Adrenal gland (tissue), 5 donors: ENCODE data around the gene PPP3R2.

Experiments used
- POLR2A ChIP-seq, 2 donors: fragments of 450-650 bp; IDR thresholded peaks; one replicate each; pipeline ENCODE4 v1.6.1; 2017; ENCODE audit warnings: antibody characterized with exemption in 2 of 2, mild to moderate bottlenecking in 2 of 2, moderate library complexity in 1 of 2
- TF ChIP-seq, protein P1 (sequence below), 6 experiments: fragments of 450-650 bp in 4 of 6; fragments of 200-600 bp in 2 of 6; sonication (generic) in 1 of 6; IDR thresholded peaks; 1 replicate in 5 of 6; 2 replicates in 1 of 6; pipeline versions ENCODE4 v1.5.1 to v1.8.0; 2016 to 2021; ENCODE audit warnings: antibody characterized with exemption in 6 of 6, mild to moderate bottlenecking in 2 of 6, moderate library complexity in 1 of 6
- donor health status: DM: no; HTN: no; CAD: no.

DNA sequence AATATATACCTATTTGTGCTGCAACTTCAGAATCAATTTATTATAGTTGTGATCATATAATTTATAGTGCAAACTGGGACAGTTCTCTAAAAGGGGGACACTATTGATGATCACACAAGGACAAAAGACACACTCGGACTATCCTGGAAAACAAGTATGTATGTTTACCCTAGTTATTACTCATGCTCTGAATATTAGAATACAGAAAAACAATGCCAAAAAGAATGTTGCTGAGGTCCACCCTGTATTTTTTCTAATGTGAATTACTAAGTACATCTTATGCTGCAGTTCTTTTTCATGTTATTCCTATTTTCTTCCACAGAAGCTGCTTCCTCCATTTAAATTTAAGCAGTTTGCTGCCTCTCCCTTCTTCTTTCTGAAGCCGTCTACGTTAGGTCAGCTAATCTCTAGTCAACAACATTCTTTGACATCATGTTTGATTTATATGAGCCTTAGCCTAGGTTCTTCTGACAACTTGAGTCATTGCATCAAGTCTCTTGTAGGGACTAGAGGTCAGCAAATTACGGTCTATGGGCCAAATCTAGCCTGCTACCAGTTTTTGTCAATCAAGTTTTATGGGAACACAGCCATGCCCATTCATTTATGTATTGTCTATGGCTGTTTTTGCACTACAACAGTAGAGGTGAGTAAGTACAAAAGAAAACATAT lies 40.1 kb upstream of the PPP3R2 start:
- TF ChIP-seq, protein P1, sequence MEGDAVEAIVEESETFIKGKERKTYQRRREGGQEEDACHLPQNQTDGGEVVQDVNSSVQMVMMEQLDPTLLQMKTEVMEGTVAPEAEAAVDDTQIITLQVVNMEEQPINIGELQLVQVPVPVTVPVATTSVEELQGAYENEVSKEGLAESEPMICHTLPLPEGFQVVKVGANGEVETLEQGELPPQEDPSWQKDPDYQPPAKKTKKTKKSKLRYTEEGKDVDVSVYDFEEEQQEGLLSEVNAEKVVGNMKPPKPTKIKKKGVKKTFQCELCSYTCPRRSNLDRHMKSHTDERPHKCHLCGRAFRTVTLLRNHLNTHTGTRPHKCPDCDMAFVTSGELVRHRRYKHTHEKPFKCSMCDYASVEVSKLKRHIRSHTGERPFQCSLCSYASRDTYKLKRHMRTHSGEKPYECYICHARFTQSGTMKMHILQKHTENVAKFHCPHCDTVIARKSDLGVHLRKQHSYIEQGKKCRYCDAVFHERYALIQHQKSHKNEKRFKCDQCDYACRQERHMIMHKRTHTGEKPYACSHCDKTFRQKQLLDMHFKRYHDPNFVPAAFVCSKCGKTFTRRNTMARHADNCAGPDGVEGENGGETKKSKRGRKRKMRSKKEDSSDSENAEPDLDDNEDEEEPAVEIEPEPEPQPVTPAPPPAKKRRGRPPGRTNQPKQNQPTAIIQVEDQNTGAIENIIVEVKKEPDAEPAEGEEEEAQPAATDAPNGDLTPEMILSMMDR (IDR thresholded peaks at IDR 0.05) = no peak
- TF ChIP-seq POLR2A (IDR thresholded peaks at IDR 0.05) = no peak
